ENCODE data around the gene PPP1R14C.

- TF ChIP-seq CTCF (conservative IDR thresholded peaks at IDR 0.05 in 1 of 2, IDR thresholded peaks at IDR 0.05 in 1 of 2; ENCODE audit: low read depth in 1 of 2, low read length in 2 of 2) (no peak), EZH2 (IDR thresholded peaks at IDR 0.05; ENCODE audit: low read length, missing control alignments) (no peak)
Measured at GRCh38 chr6:150266963-150267685, 124.3 kb downstream of the PPP1R14C start.

All from fibroblast of lung (primary cell).